AG04450 (cell line): Measurements from ENCODE around the gene SERPINH1. TPM values are rescaled to one million over a fixed set of nuclear protein-coding genes. Genes with fewer than 3 reads are reported as not detected.

Experiments used
- polyA plus RNA-seq: library from polyadenylated mRNA; depleted of rRNA; stranded (reverse); fragments of >200 nt; gene quantifications from 2 replicates; pipeline ENCODE4 v1.2.3, GENCODE V29; 2011; rRNA removed

Gene SERPINH1
- polyA plus RNA-seq, 1 experiment = 881 TPM

Other genes with a start within 250 kb of the SERPINH1 start
- 36.9 and 43.8 TPM in 2 replicates for gene ARRB1, start 210.6 kb upstream of the SERPINH1 start, polyA plus RNA-seq
- gene RPS3, start 162.7 kb upstream of the SERPINH1 start, polyA plus RNA-seq = 2,915 and 3,250 TPM in 2 replicates
- gene KLHL35, start 129.1 kb upstream of the SERPINH1 start, polyA plus RNA-seq = 0.81 and 1.0 TPM in 2 replicates
- 1.4 and 1.9 TPM in 2 replicates for gene GDPD5, start 36.3 kb upstream of the SERPINH1 start, polyA plus RNA-seq
- 1.5 TPM in 2 replicates for gene MAP6, start 106.8 kb downstream of the SERPINH1 start, polyA plus RNA-seq
- gene MOGAT2, start 155.6 kb downstream of the SERPINH1 start, polyA plus RNA-seq = not detected in 2 replicates
- gene DGAT2, start 206.5 kb downstream of the SERPINH1 start, polyA plus RNA-seq = 0.43 and 0.56 TPM in 2 replicates